ENCODE data around the gene EZR. TPM values are rescaled to one million over a fixed set of nuclear protein-coding genes. Genes with fewer than 3 reads are reported as not detected.

EZR gene
- total RNA-seq, 1 donor from 2014 or later = 254 TPM

DNA sequence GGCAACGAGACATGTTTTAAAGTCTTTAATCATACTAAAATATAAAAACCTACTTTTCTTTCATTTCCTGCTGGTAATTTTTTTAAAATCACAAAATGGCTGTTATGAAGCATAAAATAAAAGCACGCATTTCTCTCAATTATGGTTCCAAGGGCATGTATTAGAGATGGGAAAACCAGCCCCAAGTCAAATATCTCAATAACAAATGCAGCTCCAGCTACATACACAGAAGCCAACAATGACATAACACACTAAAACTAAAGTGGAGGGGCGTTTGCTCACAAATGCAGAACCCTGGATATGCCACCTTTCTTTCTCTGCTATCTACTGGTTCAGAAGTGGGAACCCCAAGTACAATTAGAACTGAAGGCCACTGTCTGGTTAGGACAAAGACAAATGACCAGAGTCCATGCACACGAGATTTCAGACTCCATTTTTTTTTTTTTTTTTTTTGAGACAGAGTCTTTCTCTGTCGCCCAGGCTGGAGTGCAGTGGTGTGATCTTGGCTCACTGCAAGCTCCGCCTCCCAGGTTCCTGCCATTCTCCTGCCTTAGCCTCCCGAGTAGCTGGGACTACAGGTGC is 27.8 kb downstream of the EZR start:
- peaks cover 19% of the 10 kb centered on the region for H3K4me1 Mint-ChIP-seq (ENCODE audit: low read depth, unreplicated experiment)
- H3K4me3 Mint-ChIP-seq (ENCODE audit: unreplicated experiment) = no peak overlapping the region
- Histone ChIP-seq H3K4me1 (ENCODE audit: insufficient read depth, low read length) (no peaks in the 10 kb centered on the region), H3K9me3 (ENCODE audit: insufficient read depth, low read depth, low read length) (no peaks in the 10 kb centered on the region), H3K9ac (ENCODE audit: low read length) (no peak overlapping the region), H2AFZ (ENCODE audit: low read depth, low read length) (no peak overlapping the region), H3K79me2 (ENCODE audit: insufficient read depth, low read length) (peaks cover 90% of the 10 kb centered on the region), H3K4me2 (ENCODE audit: low read length) (no peak overlapping the region), H3K4me3 (ENCODE audit: insufficient read depth, low read depth, low read length) (no peak overlapping the region), H4K20me1 (ENCODE audit: insufficient read depth, low read length) (peaks cover 67% of the 10 kb centered on the region), H3K27ac (ENCODE audit: low read depth, low read length) (no peak overlapping the region), H3K27me3 (ENCODE audit: insufficient read depth, low read length) (no peaks in the 10 kb centered on the region), H3K36me3 (ENCODE audit: insufficient read depth, low read length) (peaks cover 26% of the 10 kb centered on the region)
- DNase-seq (ENCODE audit: low read depth) (no peak), FAIRE-seq (no peak)
- TF ChIP-seq EZH2 (IDR thresholded peaks at IDR 0.05; ENCODE audit: insufficient read depth, low read length) = no peak
- TF ChIP-seq, protein P1, sequence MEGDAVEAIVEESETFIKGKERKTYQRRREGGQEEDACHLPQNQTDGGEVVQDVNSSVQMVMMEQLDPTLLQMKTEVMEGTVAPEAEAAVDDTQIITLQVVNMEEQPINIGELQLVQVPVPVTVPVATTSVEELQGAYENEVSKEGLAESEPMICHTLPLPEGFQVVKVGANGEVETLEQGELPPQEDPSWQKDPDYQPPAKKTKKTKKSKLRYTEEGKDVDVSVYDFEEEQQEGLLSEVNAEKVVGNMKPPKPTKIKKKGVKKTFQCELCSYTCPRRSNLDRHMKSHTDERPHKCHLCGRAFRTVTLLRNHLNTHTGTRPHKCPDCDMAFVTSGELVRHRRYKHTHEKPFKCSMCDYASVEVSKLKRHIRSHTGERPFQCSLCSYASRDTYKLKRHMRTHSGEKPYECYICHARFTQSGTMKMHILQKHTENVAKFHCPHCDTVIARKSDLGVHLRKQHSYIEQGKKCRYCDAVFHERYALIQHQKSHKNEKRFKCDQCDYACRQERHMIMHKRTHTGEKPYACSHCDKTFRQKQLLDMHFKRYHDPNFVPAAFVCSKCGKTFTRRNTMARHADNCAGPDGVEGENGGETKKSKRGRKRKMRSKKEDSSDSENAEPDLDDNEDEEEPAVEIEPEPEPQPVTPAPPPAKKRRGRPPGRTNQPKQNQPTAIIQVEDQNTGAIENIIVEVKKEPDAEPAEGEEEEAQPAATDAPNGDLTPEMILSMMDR (IDR thresholded peaks at IDR 0.05; ENCODE audit: insufficient read depth, low read depth, low read length) = no peak
- H3K27ac Mint-ChIP-seq (ENCODE audit: unreplicated experiment) = no peak overlapping the region
- H3K9me3 Mint-ChIP-seq (ENCODE audit: unreplicated experiment) = no peaks in the 10 kb centered on the region
- peaks cover 12% of the 10 kb centered on the region for H3K36me3 Mint-ChIP-seq (ENCODE audit: low read depth, unreplicated experiment)
- H3K27me3 Mint-ChIP-seq (ENCODE audit: low read depth, unreplicated experiment) = no peaks in the 10 kb centered on the region

DNA sequence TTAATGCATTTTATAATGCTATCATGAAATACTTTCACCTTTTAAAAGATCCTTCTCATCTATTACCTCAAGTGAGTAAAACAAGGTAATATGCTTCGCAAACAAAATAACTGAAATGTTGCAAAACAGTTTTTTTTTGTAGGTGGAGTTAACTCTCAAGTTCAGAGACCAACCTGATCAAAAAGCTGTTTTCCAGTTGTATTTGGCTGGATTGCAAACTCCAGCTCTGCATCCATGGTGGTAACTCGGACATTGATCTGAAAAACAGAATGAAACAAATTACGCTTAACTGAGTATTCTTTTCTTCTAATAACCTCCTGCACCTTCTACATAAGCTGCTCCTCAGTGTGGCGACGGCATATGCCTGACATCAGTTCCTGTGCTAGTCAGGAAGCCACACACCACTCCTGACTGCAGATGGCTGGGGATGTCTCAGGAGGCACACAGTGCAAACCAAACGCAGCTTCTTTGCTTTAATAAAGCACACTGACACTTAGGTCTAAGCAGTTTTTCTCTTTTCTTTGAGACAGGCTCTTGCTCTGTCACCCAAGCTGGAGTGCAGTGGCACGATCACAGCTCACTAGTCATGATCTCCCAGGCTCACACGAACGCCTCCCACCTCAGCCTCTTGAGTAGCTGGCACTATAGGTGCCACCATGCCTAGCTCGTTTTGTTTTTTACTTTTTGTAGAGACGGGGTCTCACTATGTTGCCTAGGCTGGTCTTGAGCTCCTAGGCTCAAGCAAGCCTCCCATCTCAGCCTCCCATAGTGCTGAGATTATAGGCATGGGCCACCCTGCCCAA is 29.9 kb downstream of the EZR start:
- Mint-ChIP-seq H3K9me3 (ENCODE audit: unreplicated experiment) (no peaks in the 10 kb centered on the region), H3K4me3 (ENCODE audit: unreplicated experiment) (no peak overlapping the region), H3K27me3 (ENCODE audit: low read depth, unreplicated experiment) (no peaks in the 10 kb centered on the region), H3K4me1 (ENCODE audit: low read depth, unreplicated experiment) (peaks cover 23% of the 10 kb centered on the region), H3K36me3 (ENCODE audit: low read depth, unreplicated experiment) (peaks cover 25% of the 10 kb centered on the region), H3K27ac (ENCODE audit: unreplicated experiment) (no peak overlapping the region)
- no peaks in the 10 kb centered on the region for H3K9me3 ChIP-seq (ENCODE audit: insufficient read depth, low read depth, low read length)
- H3K4me3 ChIP-seq (ENCODE audit: insufficient read depth, low read depth, low read length) = no peak overlapping the region
- DNase-seq (ENCODE audit: low read depth) (no peak), FAIRE-seq (no peak)
- H3K27ac ChIP-seq (ENCODE audit: low read depth, low read length) = no peak overlapping the region
- H3K9ac ChIP-seq (ENCODE audit: low read length) = no peak overlapping the region
- H4K20me1 ChIP-seq (ENCODE audit: insufficient read depth, low read length) = peaks cover 53% of the 10 kb centered on the region
- no peaks in the 10 kb centered on the region for H3K27me3 ChIP-seq (ENCODE audit: insufficient read depth, low read length)
- H3K36me3 ChIP-seq (ENCODE audit: insufficient read depth, low read length) = peaks cover 35% of the 10 kb centered on the region
- H3K79me2 ChIP-seq (ENCODE audit: insufficient read depth, low read length) = peaks cover 71% of the 10 kb centered on the region
- H3K4me2 ChIP-seq (ENCODE audit: low read length) = no peak overlapping the region
- H3K4me1 ChIP-seq (ENCODE audit: insufficient read depth, low read length) = peaks cover 9% of the 10 kb centered on the region
- H2AFZ ChIP-seq (ENCODE audit: low read depth, low read length) = no peak overlapping the region
- no peak for TF ChIP-seq EZH2 (IDR thresholded peaks at IDR 0.05; ENCODE audit: insufficient read depth, low read length)
- TF ChIP-seq, protein P1 (IDR thresholded peaks at IDR 0.05; ENCODE audit: insufficient read depth, low read depth, low read length) = no peak

DNA sequence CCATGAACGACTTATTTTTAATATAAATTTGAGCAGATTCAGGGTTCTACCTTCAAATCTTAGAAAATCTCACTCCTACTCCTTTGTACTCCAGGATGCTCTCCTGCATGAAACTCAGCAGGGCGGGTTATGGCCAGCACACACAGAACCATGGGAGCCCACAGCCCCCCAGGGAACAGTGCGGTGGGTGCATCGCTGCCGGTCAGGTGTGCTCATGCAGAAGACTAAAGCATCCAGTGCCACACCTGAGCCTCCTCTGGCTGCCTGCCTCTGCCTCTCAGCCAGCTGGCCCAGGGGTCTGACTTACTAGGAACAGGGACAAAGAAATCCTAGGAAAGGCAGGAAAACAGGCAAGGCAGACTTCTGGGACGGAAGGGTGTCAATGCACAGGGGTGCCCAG is 31.8 kb downstream of the EZR start:
- Mint-ChIP-seq H3K27ac (ENCODE audit: unreplicated experiment) (no peak overlapping the region), H3K9me3 (ENCODE audit: unreplicated experiment) (no peaks in the 10 kb centered on the region), H3K36me3 (ENCODE audit: low read depth, unreplicated experiment) (peaks cover 28% of the 10 kb centered on the region), H3K4me3 (ENCODE audit: unreplicated experiment) (no peak overlapping the region), H3K4me1 (ENCODE audit: low read depth, unreplicated experiment) (peaks cover 31% of the 10 kb centered on the region), H3K27me3 (ENCODE audit: low read depth, unreplicated experiment) (no peaks in the 10 kb centered on the region)
- Histone ChIP-seq H2AFZ (ENCODE audit: low read depth, low read length) (no peak overlapping the region), H3K36me3 (ENCODE audit: insufficient read depth, low read length) (peaks cover 53% of the 10 kb centered on the region), H3K79me2 (ENCODE audit: insufficient read depth, low read length) (peaks cover 56% of the 10 kb centered on the region), H3K9me3 (ENCODE audit: insufficient read depth, low read depth, low read length) (no peaks in the 10 kb centered on the region), H3K27me3 (ENCODE audit: insufficient read depth, low read length) (no peaks in the 10 kb centered on the region), H3K4me3 (ENCODE audit: insufficient read depth, low read depth, low read length) (no peak overlapping the region), H3K4me1 (ENCODE audit: insufficient read depth, low read length) (peaks cover 11% of the 10 kb centered on the region), H3K9ac (ENCODE audit: low read length) (no peak overlapping the region), H3K27ac (ENCODE audit: low read depth, low read length) (no peak overlapping the region), H4K20me1 (ENCODE audit: insufficient read depth, low read length) (peaks cover 35% of the 10 kb centered on the region), H3K4me2 (ENCODE audit: low read length) (no peak overlapping the region)
- TF ChIP-seq, protein P1 (IDR thresholded peaks at IDR 0.05; ENCODE audit: insufficient read depth, low read depth, low read length) = no peak
- TF ChIP-seq EZH2 (IDR thresholded peaks at IDR 0.05; ENCODE audit: insufficient read depth, low read length) = no peak
- FAIRE-seq = no peak
- no peak for DNase-seq (ENCODE audit: low read depth)
